GM21381 (cell line): ENCODE measurements around the gene NEUROD1.
A peak's percentile ranks its signal among the peaks of the same experiment; 100 is the strongest.

ENCODE experiments used
- ATAC-seq: cut with Tn5 transposase; IDR thresholded peaks from one replicate; pipeline ENCODE4 v1.9.1; 2021; ENCODE audit warnings: mild to moderate bottlenecking, moderate library complexity; ENCODE audit not compliant: unreplicated experiment

Gene NEUROD1

GRCh38 chr2:181680937-181681811 lies 857 bp upstream of the NEUROD1 start:
- no peak for ATAC-seq

GRCh38 chr2:181679544-181679979 lies 755 bp downstream of the NEUROD1 start:
- no peak for ATAC-seq

GRCh38 chr2:181678861-181679543 lies 1.3 kb downstream of the NEUROD1 start:
- no peak for ATAC-seq

- no peak for ATAC-seq
Measured at GRCh38 chr2:181677912-181678586, 2.3 kb downstream of the NEUROD1 start.

GRCh38 chr2:181675254-181675653 lies 5.1 kb downstream of the NEUROD1 start:
- ATAC-seq, result no peak

GRCh38 chr2:181674461-181674860 lies 5.9 kb downstream of the NEUROD1 start:
- no peak for ATAC-seq

- ATAC-seq, result no peak
Measured at GRCh38 chr2:181673173-181673572, 7.1 kb downstream of the NEUROD1 start.

GRCh38 chr2:181672255-181673008 lies 7.9 kb downstream of the NEUROD1 start:
- ATAC-seq, result peak; percentile 79

GRCh38 chr2:181670632-181671031 lies 9.7 kb downstream of the NEUROD1 start:
- ATAC-seq, result no peak

GRCh38 chr2:181667234-181667633 lies 13.1 kb downstream of the NEUROD1 start:
- ATAC-seq, result no peak

GRCh38 chr2:181662287-181662686 lies 18.0 kb downstream of the NEUROD1 start:
- no peak for ATAC-seq

GRCh38 chr2:181660181-181660580 lies 20.1 kb downstream of the NEUROD1 start:
- ATAC-seq, result no peak

- ATAC-seq, result no peak
Measured at GRCh38 chr2:181658444-181658843, 21.9 kb downstream of the NEUROD1 start.

GRCh38 chr2:181657379-181657778 lies 22.9 kb downstream of the NEUROD1 start:
- ATAC-seq, result no peak

GRCh38 chr2:181656450-181657291 lies 23.6 kb downstream of the NEUROD1 start, which contains the start of gene CERKL:
TSS of gene CERKL (minus strand) at chr2:181657105. CDS start at chr2:181657006, 99 bp downstream.
- ATAC-seq, result peak; percentile 89

GRCh38 chr2:181655519-181655918 lies 24.8 kb downstream of the NEUROD1 start:
- no peak for ATAC-seq

- no peak for ATAC-seq
Measured at GRCh38 chr2:181649436-181649979, 30.8 kb downstream of the NEUROD1 start.

GRCh38 chr2:181648478-181649155 lies 31.7 kb downstream of the NEUROD1 start:
- ATAC-seq, result no peak

- peak; percentile 57 for ATAC-seq
Measured at GRCh38 chr2:181646415-181646987, 33.8 kb downstream of the NEUROD1 start.
